NCI-H146 treated with DMSO at 0.1 percent for 48 hours (cell line): Measurements from ENCODE around the gene ZFHX3.
"Not testable (repeated sequence)": the region's sequence is repeated elsewhere in the genome, so short reads cannot be mapped to it uniquely, and the experiment has no call there.

Experiments used
- DNase-seq: peaks from one replicate; lab custom pipeline; 2025; ENCODE audit not compliant: unreplicated experiment; lab: John Stamatoyannopoulos, UW

ZFHX3 gene

GRCh38 chr16:73023752-73024570 lies 24.0 kb downstream of the ZFHX3 start:
- no peak for DNase-seq

DNA sequence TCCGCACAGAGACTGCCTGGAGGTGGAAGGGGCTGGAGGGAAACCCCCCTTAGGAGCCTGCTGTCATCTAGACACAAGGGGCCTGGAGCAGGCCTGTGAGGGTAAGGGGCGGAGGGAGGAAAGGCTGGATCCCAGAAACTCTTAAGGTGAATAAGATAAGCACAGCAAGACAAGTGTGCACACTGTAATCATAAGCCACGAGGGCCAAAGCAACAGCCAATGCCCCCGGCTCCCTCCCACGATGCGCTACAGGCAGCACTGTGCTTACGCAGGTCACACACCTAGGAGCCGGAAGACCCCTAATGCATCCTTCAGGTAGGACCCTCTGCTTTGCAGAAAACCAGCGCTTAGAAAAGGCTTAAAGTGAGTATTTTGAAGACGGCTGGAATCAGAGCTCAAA lies 24.6 kb downstream of the ZFHX3 start:
- no peak for DNase-seq

DNA sequence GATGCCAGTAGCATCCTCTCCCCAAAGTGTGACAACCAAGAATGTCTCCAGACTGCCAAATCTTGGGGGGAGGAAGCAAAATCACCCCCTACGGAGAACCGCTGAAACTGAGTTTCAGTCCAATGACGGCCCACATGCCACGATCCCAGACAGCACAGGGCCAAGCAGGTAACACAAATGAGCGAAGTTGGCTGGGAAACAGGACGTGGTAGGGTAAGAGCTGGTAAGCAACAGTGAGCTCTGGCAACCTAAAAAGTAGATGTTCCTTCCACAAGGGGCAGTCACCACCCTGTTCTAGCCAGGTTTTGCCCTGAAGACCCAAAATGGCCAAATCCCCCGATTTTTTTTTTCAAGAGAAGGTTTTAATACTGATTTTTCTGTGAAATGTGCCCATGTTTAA lies 25.4 kb downstream of the ZFHX3 start:
- DNase-seq: no peak

DNA sequence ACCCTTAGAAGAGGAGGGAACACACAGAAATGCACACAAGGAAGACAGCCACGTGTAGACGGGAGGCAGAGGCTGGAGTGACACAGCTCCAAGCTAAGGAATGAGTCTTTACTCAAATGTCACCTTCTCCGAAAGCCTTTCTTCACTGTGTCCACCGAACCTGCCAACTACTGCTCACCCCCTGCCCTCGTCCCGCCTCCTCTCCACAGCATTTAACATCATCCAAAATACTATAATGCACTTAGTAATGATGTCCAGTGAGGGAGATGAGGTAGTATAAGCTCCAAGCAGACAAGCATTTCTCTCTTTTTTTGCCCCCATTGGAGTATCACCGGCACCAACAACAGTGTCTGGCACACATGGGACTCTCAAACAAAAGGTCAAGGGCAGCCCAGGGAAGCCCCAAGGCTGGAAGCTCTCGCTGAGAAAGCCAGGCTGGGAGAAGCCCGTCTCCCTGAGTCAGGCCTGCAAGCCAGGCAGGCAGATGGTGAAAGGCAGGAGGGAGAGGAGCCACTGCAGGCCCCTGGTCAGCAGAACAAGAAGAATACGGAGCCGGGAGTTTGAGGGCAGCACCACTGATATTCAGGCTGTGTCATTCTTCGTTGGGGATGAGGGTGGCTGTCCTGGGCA lies 25.9 kb downstream of the ZFHX3 start:
- no peak for DNase-seq

GRCh38 chr16:73020409-73020884 lies 27.5 kb downstream of the ZFHX3 start:
- no peak for DNase-seq

DNA sequence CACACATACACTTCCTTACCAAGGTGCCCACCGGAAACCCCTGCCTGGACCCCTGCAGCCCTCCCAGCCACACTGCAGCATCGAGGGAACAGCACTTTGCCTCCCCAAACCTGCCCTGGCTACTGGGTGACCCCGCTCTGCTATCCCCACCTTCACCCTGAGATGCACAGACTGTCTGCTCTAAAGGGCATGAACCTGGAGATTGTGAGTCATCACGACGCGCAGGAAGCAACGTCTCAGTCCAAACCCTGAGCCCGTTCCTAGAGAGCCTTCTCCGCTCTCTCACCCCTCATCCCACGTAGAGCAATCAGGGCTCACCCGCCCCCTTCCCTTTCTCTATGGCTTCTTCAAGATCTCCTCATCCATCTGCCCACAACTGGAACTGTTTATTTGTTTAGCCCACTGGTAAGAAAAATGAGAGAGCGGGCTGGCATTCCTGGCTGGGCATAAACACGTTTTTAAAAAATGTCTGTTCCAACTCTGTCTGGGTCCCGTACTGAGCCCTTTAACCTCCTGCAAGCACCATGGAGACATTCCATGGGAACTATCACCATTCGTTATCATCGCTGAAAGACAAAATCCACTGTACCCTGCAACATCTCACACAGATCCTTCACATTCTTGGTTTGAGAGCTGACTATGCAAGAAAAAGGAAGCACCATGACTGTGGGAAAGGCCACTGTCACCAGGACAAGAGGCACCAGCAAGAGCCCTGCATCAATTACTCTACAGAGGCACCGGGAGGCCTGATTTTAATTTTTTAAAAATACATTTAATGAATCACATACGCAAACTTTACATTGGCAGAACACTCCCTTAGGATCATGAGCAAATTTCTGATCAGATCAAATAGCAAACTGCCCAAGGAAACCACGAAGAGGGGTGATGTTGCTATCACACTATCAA lies 28.2 kb downstream of the ZFHX3 start:
- DNase-seq: no peak

GRCh38 chr16:73018821-73019456 lies 29.0 kb downstream of the ZFHX3 start:
- DNase-seq: no peak

- no peak for DNase-seq
These were observed 30.6 kb downstream of the ZFHX3 start for GRCh38 chr16:73017321-73017720.

- no peak for DNase-seq
These were observed 31.5 kb downstream of the ZFHX3 start for GRCh38 chr16:73016488-73016830.

DNA sequence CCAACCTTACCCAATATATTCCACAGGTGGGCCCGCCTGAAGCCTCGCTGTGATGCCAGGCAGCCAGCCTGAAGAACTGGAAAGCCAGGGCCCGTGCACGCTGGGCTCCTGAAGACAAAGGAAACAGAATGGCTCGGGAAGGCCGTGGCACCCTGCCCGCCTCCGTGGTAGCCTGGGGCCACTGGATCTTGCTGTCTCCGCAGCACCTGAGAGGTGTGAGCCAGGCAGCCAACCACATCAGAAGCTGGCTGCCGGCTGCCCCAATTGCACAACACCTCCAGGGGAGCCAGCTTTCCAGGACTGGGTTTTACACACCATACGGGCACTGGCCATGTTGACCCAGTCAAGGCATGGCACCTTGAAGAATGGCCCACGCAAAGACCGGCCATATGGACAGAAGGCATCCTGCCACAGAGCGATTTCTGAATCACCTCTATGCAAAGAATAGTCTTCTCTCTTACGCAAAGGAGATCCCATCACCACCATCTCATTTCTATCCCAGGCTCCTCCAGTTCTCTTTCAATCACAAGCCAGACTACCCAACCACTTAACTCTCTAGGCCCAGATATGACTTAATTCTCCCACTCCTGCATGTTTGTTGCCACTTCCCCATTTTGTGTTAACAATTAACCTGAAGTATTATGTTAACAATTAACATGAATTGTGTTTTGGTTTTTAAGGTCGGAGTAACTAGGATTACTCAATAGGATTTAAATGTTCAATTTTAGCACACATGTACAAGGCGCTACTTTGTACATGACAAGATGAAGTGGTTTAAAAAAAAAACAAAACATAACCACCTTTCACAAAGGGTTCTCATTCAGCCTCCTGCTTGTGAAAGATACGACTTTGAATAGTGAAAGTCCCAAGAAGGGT lies 32.1 kb downstream of the ZFHX3 start:
- DNase-seq: no peak

DNA sequence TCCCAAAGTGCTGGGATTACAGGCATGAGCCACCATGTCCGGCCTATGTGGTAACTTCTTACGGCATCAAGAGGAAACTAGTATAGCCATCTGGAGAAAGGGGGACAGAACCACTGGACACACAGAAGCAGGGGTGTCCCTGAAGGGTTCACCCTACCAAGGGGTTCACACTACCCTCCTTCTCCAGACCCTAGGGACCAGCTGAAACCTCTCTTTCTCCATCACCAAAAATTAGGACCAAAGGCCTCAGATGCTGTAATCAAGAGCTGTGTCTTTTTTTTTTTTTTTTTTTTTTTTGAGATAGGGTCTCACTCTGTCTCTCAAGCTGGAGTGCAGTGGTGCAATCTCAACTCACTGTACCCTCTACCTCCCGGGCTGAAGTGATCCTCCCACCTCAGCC lies 33.2 kb downstream of the ZFHX3 start:
- no peak for DNase-seq

DNA sequence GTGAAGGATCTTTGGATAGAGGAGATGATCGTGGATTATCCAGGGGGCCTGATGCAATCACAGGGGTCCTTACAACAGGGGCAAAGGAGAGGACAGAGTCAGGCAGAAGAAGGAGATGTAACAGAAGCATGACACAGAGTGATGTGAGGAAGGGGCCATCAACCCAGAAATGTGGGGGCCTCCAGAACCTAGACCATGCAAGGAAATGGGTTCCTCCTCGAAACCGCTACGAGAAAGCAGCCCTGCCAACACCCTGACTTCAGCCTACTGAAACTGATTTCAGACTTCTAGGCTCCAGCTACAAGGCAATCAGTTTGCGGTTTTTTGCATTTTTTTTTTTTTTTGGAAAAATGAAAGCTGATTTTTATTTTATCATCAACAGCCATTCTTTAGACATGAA lies 34.0 kb downstream of the ZFHX3 start:
- no peak for DNase-seq

GRCh38 chr16:73012341-73012740 lies 35.6 kb downstream of the ZFHX3 start:
- DNase-seq: no peak

DNA sequence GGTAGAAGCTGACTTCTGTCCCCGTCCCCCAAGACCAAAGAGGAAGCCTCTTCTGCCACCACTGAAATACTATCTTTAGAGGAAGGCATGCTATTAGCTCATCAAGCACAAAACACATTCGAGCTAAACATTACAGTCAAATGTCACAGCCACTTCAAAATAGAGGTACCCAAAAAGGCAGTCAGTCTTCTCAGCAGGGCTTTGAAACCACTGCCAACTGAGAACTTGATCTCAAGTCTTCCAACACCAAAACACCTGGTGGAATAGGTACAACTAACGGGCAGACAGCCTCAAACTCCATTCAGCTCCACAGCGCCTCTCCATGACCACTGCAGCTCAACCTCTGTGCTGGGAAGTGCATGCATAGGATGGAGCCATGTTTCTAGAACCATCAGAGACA lies 36.0 kb downstream of the ZFHX3 start:
- DNase-seq: no peak

DNA sequence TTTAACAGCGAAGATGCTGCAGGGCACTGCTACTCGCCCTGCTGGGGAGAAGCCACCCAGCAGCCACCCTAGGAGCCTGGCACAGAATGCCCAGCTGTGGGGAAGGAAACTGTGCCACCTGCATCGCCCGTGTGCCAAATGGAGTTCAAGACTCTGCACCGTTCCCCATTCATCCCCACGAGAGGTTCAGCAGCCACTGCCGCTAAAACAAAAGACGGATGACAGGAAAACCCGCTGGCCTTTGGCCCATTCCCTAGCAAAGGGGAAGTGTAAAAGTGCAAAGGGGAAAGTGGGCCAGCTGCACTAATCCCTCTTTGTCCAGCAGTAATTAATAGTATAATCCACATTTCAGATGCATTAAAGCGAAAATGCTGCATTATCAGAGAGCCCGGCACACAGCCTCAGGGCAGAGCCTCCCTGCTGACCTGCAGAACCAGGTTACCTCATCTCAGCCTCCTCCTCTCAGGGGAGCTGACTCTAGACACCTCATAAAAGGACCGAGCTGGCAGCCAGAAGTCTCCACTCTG lies 37.7 kb downstream of the ZFHX3 start:
- peak; percentile 70 for DNase-seq

- not testable (repeated sequence) for DNase-seq
These were observed 38.2 kb downstream of the ZFHX3 start for GRCh38 chr16:73009710-73010109.

GRCh38 chr16:73006026-73006425 lies 41.9 kb downstream of the ZFHX3 start:
- no peak for DNase-seq

DNA sequence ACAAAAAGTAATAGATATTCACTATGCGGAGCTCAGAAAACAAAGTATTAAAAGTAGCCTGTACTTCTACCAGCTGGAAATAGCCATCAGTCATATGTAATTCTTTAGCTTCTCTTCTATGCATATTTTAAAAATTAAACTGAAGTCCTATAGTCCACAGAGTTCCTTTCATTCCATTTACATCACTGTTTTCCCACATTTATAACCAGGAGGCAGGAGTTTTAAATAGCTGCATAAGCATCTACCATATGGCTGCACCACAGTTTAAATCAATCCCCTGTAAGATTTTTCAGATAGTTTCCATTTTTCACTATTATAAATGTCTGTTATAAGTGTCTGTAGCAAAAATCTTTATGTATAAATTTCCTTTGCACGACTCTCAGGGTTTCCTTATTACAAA lies 45.1 kb downstream of the ZFHX3 start:
- no peak for DNase-seq

DNA sequence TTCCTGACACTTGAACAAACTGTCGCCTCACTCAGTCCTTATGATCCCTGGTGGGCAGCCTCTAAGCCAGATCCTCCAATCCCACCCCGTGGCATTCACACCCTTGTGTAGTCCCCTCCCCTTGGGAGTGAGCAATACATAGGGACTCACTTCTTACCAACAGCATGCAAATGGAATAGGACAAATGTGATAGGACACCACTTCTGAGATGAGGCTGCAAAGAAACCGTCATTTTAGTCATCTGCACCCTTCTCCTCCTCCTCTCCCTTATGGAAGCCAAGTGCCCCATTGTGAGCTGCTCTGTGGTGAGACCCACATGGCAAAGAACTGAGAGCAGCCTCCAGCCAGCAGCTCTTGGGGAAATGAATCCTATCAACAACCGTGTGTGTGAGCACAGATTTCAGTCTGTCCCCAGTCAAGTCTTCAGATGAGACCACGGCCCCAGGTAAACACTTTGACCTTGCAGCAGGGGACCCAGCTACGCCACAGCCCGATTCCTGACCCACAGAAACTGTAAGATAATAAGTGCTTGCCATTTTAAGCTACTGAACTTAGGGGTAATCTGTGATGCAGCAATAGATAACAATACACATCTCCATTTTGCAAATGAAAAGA lies 46.9 kb downstream of the ZFHX3 start:
- DNase-seq: no peak
